COLO829 (cell line): Measurements from ENCODE around the gene KERA.

ENCODE experiments used
- DNase-seq: peaks from one replicate; pipeline ENCODE4 v3.0.0; 2012; ENCODE audit warnings: low spot score

KERA gene

GRCh38 chr12:91073426-91073825 is 15.6 kb upstream of the KERA start:
- no peak for DNase-seq

GRCh38 chr12:91072931-91073330 is 15.1 kb upstream of the KERA start:
- DNase-seq = no peak

GRCh38 chr12:91070936-91071335 is 13.1 kb upstream of the KERA start:
- DNase-seq = no peak

GRCh38 chr12:91065396-91065795 is 7.6 kb upstream of the KERA start:
- DNase-seq = no peak

- no peak for DNase-seq
Measured at GRCh38 chr12:91064640-91065039, 6.8 kb upstream of the KERA start.

- DNase-seq = no peak
Measured at GRCh38 chr12:91061091-91061490, 3.3 kb upstream of the KERA start.

- no peak for DNase-seq
Measured at GRCh38 chr12:91059211-91059610, 1.4 kb upstream of the KERA start.

- peak; percentile 3 for DNase-seq
Measured at GRCh38 chr12:91058786-91059185, 962 bp upstream of the KERA start.

- no peak for DNase-seq
Measured at GRCh38 chr12:91056488-91056887, 1.3 kb downstream of the KERA start.

GRCh38 chr12:91055976-91056375 is 1.8 kb downstream of the KERA start:
- no peak for DNase-seq

- DNase-seq = no peak
Measured at GRCh38 chr12:91053951-91054715, 3.7 kb downstream of the KERA start.

GRCh38 chr12:91052026-91052425 is 5.8 kb downstream of the KERA start:
- no peak for DNase-seq

GRCh38 chr12:91044586-91044985 is 13.2 kb downstream of the KERA start:
- no peak for DNase-seq

- no peak for DNase-seq
Measured at GRCh38 chr12:91043408-91043807, 14.4 kb downstream of the KERA start.

GRCh38 chr12:91040096-91040755 is 17.6 kb downstream of the KERA start:
- DNase-seq = no peak

GRCh38 chr12:91037276-91037675 is 20.5 kb downstream of the KERA start:
- no peak for DNase-seq

GRCh38 chr12:91033251-91033650 is 24.6 kb downstream of the KERA start:
- no peak for DNase-seq

GRCh38 chr12:91023326-91024004 is 34.4 kb downstream of the KERA start:
- peak; percentile 7 for DNase-seq

GRCh38 chr12:91021076-91021475 is 36.7 kb downstream of the KERA start:
- DNase-seq = peak; percentile 31

GRCh38 chr12:91019455-91019854 is 38.4 kb downstream of the KERA start:
- DNase-seq = no peak

- DNase-seq = no peak
Measured at GRCh38 chr12:91017511-91018263, 40.1 kb downstream of the KERA start.

- no peak for DNase-seq
Measured at GRCh38 chr12:91017043-91017442, 40.8 kb downstream of the KERA start.
